HUES48 (cell line): ENCODE results near the gene DSCAM.

Experiments
- H3K27ac ChIP-seq: one replicate; pipeline ENCODE4 v1.7.0; 2013; ENCODE audit warnings: low read depth, low read length, inconsistent platforms
- H3K27me3 ChIP-seq: 2 replicates; pipeline ENCODE4 v1.6.1; 2013; ENCODE audit warnings: mild to moderate bottlenecking, low read length; ENCODE audit not compliant: control insufficient read depth, insufficient read depth
- H3K36me3 ChIP-seq: 2 replicates; pipeline ENCODE4 v1.6.1; 2013; ENCODE audit warnings: low read length; ENCODE audit not compliant: control insufficient read depth, insufficient read depth
- H3K4me1 ChIP-seq: 2 replicates; pipeline ENCODE4 v1.6.1; 2013; ENCODE audit warnings: mild to moderate bottlenecking, low read length; ENCODE audit not compliant: control insufficient read depth, insufficient read depth
- H3K4me3 ChIP-seq: 2 replicates; pipeline ENCODE4 v1.5.1; 2013; ENCODE audit warnings: mild to moderate bottlenecking, low read depth, low read length
- H3K9ac ChIP-seq: 2 replicates; pipeline ENCODE4 v1.6.1; 2013; ENCODE audit warnings: mild to moderate bottlenecking, low read depth, low read length, moderate library complexity
- H3K9me3 ChIP-seq: 2 replicates; pipeline ENCODE4 v1.6.1; 2013; ENCODE audit warnings: low read length; ENCODE audit not compliant: control insufficient read depth, insufficient read depth

Gene DSCAM

GRCh38 chr21:40634141-40634540 is 212.8 kb downstream of the DSCAM start:
- Histone ChIP-seq H3K27me3 (no peaks in the 10 kb centered on the region), H3K36me3 (no peaks in the 10 kb centered on the region), H3K27ac (no peak overlapping the region), H3K4me3 (no peak overlapping the region), H3K9ac (no peak overlapping the region), H3K9me3 (no peaks in the 10 kb centered on the region), H3K4me1 (no peaks in the 10 kb centered on the region)

- Histone ChIP-seq H3K36me3 (no peaks in the 10 kb centered on the region), H3K4me3 (no peak overlapping the region), H3K27ac (no peak overlapping the region), H3K9me3 (no peaks in the 10 kb centered on the region), H3K4me1 (no peaks in the 10 kb centered on the region), H3K27me3 (no peaks in the 10 kb centered on the region), H3K9ac (no peak overlapping the region)
Observed at GRCh38 chr21:40633048-40633447, 213.9 kb downstream of the DSCAM start.

- no peaks in the 10 kb centered on the region for H3K27me3 ChIP-seq
- H3K36me3 ChIP-seq: no peaks in the 10 kb centered on the region
- H3K4me1 ChIP-seq: no peaks in the 10 kb centered on the region
- H3K27ac ChIP-seq: no peak overlapping the region
- H3K9ac ChIP-seq: no peak overlapping the region
- no peak overlapping the region for H3K4me3 ChIP-seq
- no peaks in the 10 kb centered on the region for H3K9me3 ChIP-seq
Observed at GRCh38 chr21:40631211-40631610, 215.7 kb downstream of the DSCAM start.

GRCh38 chr21:40625991-40626390 is 221.0 kb downstream of the DSCAM start:
- no peaks in the 10 kb centered on the region for H3K9me3 ChIP-seq
- peaks cover 27% of the 10 kb centered on the region for H3K4me1 ChIP-seq
- no peak overlapping the region for H3K4me3 ChIP-seq
- H3K36me3 ChIP-seq: no peaks in the 10 kb centered on the region
- H3K27ac ChIP-seq: no peak overlapping the region
- H3K9ac ChIP-seq: no peak overlapping the region
- H3K27me3 ChIP-seq: no peaks in the 10 kb centered on the region

- Histone ChIP-seq H3K9ac (no peak overlapping the region), H3K4me3 (peak overlapping the region; percentile 17; the same call in 1 of the 2 replicates), H3K36me3 (no peaks in the 10 kb centered on the region), H3K4me1 (peaks cover 30% of the 10 kb centered on the region), H3K9me3 (no peaks in the 10 kb centered on the region), H3K27me3 (no peaks in the 10 kb centered on the region), H3K27ac (peak overlapping the region; percentile 60)
Observed at GRCh38 chr21:40623528-40623927, 223.4 kb downstream of the DSCAM start.

GRCh38 chr21:40622531-40622930 is 224.4 kb downstream of the DSCAM start:
- Histone ChIP-seq H3K9ac (no peak overlapping the region), H3K4me1 (peaks cover 30% of the 10 kb centered on the region), H3K36me3 (no peaks in the 10 kb centered on the region), H3K27ac (no peak overlapping the region), H3K4me3 (no peak overlapping the region), H3K9me3 (no peaks in the 10 kb centered on the region), H3K27me3 (no peaks in the 10 kb centered on the region)

GRCh38 chr21:40620386-40621145 is 226.4 kb downstream of the DSCAM start:
- no peaks in the 10 kb centered on the region for H3K9me3 ChIP-seq
- no peaks in the 10 kb centered on the region for H3K36me3 ChIP-seq
- no peak overlapping the region for H3K27ac ChIP-seq
- H3K27me3 ChIP-seq: no peaks in the 10 kb centered on the region
- no peak overlapping the region for H3K9ac ChIP-seq
- H3K4me1 ChIP-seq: peaks cover 30% of the 10 kb centered on the region
- H3K4me3 ChIP-seq: no peak overlapping the region

GRCh38 chr21:40618191-40618973 is 228.6 kb downstream of the DSCAM start:
- no peaks in the 10 kb centered on the region for H3K9me3 ChIP-seq
- no peaks in the 10 kb centered on the region for H3K36me3 ChIP-seq
- no peak overlapping the region for H3K4me3 ChIP-seq
- H3K4me1 ChIP-seq: peaks cover 18% of the 10 kb centered on the region
- no peaks in the 10 kb centered on the region for H3K27me3 ChIP-seq
- no peak overlapping the region for H3K9ac ChIP-seq
- H3K27ac ChIP-seq: no peak overlapping the region

- no peak overlapping the region for H3K9ac ChIP-seq
- H3K27me3 ChIP-seq: no peaks in the 10 kb centered on the region
- H3K36me3 ChIP-seq: no peaks in the 10 kb centered on the region
Observed at GRCh38 chr21:40616377-40616704, 230.6 kb downstream of the DSCAM start.

GRCh38 chr21:40615505-40616376 is 231.2 kb downstream of the DSCAM start:
- H3K4me1 ChIP-seq: 0 out of 2 replicates have a peak, but pooled peaks cover 3% of the 10 kb centered on the region
- no peaks in the 10 kb centered on the region for H3K9me3 ChIP-seq
- H3K9ac ChIP-seq: no peak overlapping the region
- no peak overlapping the region for H3K4me3 ChIP-seq
- no peak overlapping the region for H3K27ac ChIP-seq
- no peaks in the 10 kb centered on the region for H3K27me3 ChIP-seq
- no peaks in the 10 kb centered on the region for H3K36me3 ChIP-seq

More at GRCh38 chr21:40616377-40616704, 230.6 kb downstream of the DSCAM start:
- H3K4me1 ChIP-seq: 0 out of 2 replicates have a peak, but pooled peaks cover 3% of the 10 kb centered on the region
- H3K9me3 ChIP-seq: no peaks in the 10 kb centered on the region
- H3K27ac ChIP-seq: no peak overlapping the region
- no peak overlapping the region for H3K4me3 ChIP-seq
